Measurements from ENCODE around the gene MAEA.

The MAEA gene

DNA sequence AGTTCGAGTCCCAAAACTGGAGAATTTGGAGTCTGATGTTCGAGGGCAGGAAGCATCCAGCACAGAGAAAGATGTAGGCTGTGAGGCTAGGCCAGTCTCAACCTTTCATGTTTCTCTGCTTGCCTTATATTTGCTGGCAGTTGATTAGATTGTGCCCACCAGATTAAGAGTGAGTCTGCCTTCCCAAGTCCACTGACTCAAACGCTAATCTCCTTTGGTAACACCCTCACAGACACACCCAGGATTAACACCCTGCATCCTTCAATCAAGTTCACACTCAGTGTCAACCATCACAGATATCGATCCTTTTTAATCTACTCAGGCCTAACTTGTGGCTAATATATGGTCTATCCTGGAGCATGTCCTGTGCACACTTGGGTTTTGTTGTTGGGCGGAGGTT lies 18.0 kb upstream of the MAEA start:
- no peak for FAIRE-seq
- TF ChIP-seq, protein P1, sequence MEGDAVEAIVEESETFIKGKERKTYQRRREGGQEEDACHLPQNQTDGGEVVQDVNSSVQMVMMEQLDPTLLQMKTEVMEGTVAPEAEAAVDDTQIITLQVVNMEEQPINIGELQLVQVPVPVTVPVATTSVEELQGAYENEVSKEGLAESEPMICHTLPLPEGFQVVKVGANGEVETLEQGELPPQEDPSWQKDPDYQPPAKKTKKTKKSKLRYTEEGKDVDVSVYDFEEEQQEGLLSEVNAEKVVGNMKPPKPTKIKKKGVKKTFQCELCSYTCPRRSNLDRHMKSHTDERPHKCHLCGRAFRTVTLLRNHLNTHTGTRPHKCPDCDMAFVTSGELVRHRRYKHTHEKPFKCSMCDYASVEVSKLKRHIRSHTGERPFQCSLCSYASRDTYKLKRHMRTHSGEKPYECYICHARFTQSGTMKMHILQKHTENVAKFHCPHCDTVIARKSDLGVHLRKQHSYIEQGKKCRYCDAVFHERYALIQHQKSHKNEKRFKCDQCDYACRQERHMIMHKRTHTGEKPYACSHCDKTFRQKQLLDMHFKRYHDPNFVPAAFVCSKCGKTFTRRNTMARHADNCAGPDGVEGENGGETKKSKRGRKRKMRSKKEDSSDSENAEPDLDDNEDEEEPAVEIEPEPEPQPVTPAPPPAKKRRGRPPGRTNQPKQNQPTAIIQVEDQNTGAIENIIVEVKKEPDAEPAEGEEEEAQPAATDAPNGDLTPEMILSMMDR (IDR thresholded peaks at IDR 0.05; ENCODE audit: insufficient read depth, missing control alignments), result no peak
- no peak for DNase-seq (ENCODE audit: insufficient read length, low spot score)

DNA sequence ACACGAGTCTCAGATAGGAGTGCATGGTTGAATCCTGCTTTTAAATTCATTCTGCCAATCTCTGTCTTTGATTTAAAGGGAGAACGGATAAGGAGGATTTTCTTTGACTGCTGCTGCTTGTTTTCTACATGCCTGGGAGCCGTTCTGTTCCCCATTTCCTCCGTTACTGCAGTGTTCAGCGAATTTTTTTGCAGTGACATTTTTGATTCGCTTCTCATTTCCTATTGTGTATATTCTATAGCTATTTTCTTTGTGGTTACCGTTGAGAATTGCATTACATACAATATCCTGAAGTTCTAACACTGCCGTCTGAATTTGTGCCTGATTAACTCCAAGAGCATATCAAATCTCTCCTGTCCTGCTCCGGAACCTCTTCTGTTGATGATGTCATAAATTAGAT lies 14.8 kb upstream of the MAEA start:
- TF ChIP-seq, protein P1 (IDR thresholded peaks at IDR 0.05; ENCODE audit: insufficient read depth, missing control alignments), result no peak
- FAIRE-seq (no peak), DNase-seq (ENCODE audit: insufficient read length, low spot score) (no peak)

DNA sequence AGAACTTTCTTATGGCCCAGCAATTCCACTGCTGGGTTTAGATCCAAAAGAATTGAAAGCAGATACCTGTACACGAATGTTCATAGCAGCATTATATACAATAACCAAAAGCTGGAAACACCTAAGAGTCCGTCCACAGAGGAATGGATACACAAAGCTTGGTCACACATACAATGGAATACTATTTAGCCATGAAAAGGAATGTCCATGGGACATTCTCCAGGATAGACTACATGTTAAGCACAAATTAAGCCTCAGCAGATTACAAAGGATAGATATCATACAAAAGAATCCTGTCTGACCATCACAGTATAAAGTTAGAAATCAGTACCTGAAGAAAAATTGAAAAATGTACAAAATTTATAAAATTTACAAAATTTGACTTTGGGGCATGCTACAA lies 12.7 kb upstream of the MAEA start:
- no peak for FAIRE-seq
- DNase-seq (ENCODE audit: insufficient read length, low spot score), result no peak
- TF ChIP-seq, protein P1 (IDR thresholded peaks at IDR 0.05; ENCODE audit: insufficient read depth, missing control alignments), result no peak

DNA sequence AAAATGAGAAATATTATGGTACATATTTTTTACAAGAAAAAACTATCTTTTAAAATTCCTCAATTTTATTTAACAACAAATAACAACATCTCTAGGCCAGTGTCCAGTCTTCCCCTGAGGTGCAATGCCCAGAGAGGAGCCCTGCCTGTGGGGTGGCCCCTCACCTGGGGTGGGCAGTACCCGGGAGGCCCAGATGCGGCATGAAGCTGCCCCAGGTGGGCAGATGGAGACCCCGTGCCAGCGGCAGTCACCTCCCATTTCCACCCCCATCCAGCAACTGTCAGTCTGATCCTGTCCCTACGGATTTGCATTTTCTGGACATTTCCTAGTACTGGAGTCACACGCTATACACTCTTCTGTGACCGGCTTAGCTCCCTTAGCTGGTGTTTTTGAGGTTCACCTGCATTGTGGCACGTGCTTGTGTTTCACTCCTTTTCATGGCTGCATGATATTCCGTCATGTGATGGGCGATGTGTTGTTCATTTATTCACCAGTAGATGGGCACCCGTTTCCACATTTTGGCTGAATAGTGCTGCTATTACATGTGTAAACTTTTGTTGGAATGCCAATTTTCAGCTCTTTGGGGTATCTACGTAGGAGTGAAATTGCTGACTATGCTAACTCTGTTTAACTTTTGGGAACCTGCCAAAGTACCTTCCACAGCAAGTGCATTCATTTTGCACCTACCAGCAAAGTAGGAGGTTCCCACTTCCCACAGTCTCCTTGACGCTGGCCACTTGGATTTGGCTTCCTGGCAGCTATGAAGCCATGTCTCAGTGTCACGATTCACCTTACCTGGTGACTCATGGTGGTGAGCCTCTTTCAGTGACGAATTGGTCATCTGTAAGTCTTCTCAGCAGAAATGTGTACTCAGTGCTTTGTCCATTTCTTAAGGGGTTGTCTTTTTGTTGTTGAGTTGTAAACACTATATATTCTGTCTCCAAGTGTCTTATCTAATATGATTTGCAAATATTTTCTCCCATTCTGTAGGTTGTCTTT lies 11.7 kb upstream of the MAEA start:
- no peak for DNase-seq (ENCODE audit: insufficient read length, low spot score)
- TF ChIP-seq, protein P1 (IDR thresholded peaks at IDR 0.05; ENCODE audit: insufficient read depth, missing control alignments), result no peak
- no peak for FAIRE-seq

DNA sequence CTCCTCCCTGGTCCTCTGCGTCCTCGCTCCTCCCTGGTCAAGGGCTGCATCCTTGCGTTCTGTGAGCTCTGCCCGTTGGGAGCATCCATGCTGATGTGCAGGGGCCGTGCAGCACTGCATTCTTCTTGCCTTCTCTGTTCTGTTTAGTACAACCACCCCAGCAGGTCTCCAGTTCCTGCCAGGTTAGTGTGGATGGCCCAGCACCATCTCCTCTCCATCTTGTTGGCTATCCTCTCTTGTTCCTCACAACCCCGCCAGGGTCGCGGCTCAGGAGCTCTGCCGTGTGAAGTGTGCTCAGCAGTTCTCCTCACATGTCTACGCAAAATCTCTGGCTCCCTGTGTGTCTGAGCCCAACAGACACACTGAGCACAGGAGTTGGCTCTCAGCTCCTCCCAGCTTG lies 10.4 kb upstream of the MAEA start:
- DNase-seq (ENCODE audit: insufficient read length, low spot score) (no peak), FAIRE-seq (no peak)
- TF ChIP-seq, protein P1 (IDR thresholded peaks at IDR 0.05; ENCODE audit: insufficient read depth, missing control alignments), result no peak

DNA sequence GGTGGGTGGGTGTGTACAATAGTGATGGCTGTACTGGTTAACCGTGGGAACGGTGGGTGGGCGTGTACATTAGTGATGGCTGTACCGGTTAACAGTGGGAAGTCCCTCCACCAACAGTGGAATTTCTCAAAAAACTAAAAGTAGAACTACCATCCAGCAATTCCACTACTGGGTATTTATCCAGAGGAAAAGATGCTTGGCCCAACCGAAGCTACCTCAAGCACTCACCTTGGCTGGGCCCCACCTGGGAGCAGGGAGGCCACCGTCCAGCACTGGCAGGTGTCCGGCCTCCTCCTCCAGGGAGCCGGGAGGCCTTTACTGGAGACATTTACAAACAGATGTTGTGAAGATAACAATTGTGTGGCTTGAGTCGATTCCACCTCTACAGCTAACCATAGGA lies 6.0 kb upstream of the MAEA start:
- no peak for DNase-seq (ENCODE audit: insufficient read length, low spot score)
- TF ChIP-seq, protein P1 (IDR thresholded peaks at IDR 0.05; ENCODE audit: insufficient read depth, missing control alignments), result no peak
- no peak for FAIRE-seq
